Tibial nerve (tissue), 4 donors: ENCODE data around the gene MAFG.

Experiments
- EP300 ChIP-seq, 2 donors: sonication (generic); formaldehyde crosslinking; IDR thresholded peaks; one replicate each; pipeline ENCODE4 v1.6.1; 2017; ENCODE audit warnings: antibody characterized with exemption in 2 of 2, mild to moderate bottlenecking in 1 of 2
- POLR2A ChIP-seq, 2 donors: fragments of 450-650 bp; IDR thresholded peaks; one replicate each; pipeline ENCODE4 v1.6.1; 2017; ENCODE audit warnings: antibody characterized with exemption in 2 of 2, mild to moderate bottlenecking in 2 of 2, moderate library complexity in 2 of 2
- TF ChIP-seq, protein P1 (sequence below), 5 experiments: fragments of 200-600 bp in 3 of 5; fragments of 450-650 bp in 2 of 5; sonication (generic) in 3 of 5; IDR thresholded peaks; one replicate each; pipeline ENCODE4 v1.5.1; 2016 to 2019; ENCODE audit warnings: antibody characterized with exemption in 5 of 5, mild to moderate bottlenecking in 3 of 5, moderate library complexity in 2 of 5

DNA sequence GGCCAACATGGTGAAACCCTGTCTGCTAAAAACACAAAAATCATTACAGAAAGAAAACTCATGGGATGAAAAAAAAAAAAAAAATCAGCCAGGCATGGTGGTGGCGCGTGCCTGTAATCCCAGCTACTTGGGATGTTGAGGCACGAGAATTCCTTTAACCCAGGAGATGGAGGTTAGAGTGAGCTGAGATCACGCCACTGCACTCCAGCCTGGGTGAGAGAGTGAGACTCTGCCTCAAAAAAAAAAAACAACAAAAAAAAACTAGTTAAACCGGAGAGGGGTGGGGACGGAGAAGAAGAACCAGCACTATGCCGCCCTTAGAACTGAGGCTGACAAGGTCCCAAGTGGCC is 40.8 kb upstream of the MAFG start:
- TF ChIP-seq, protein P1, sequence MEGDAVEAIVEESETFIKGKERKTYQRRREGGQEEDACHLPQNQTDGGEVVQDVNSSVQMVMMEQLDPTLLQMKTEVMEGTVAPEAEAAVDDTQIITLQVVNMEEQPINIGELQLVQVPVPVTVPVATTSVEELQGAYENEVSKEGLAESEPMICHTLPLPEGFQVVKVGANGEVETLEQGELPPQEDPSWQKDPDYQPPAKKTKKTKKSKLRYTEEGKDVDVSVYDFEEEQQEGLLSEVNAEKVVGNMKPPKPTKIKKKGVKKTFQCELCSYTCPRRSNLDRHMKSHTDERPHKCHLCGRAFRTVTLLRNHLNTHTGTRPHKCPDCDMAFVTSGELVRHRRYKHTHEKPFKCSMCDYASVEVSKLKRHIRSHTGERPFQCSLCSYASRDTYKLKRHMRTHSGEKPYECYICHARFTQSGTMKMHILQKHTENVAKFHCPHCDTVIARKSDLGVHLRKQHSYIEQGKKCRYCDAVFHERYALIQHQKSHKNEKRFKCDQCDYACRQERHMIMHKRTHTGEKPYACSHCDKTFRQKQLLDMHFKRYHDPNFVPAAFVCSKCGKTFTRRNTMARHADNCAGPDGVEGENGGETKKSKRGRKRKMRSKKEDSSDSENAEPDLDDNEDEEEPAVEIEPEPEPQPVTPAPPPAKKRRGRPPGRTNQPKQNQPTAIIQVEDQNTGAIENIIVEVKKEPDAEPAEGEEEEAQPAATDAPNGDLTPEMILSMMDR (IDR thresholded peaks at IDR 0.05) = no peak
- TF ChIP-seq EP300 (IDR thresholded peaks at IDR 0.05) (no peak), POLR2A (IDR thresholded peaks at IDR 0.05) (no peak)
